Tibial artery (tissue), 4 donors: ENCODE results near the gene SLC28A1.

Source experiments
- DNase-seq, 2 donors: peaks; one replicate each; pipeline ENCODE4 v3.0.0-alpha.2; 2019
- H3K27ac ChIP-seq, 2 donors: fragments of 200-600 bp; sonication (generic) in 1 of 2; 1 replicate in 1 of 2; 2 replicates in 1 of 2; pipeline ENCODE4 v1.5.1; 2018 to 2019; ENCODE audit warnings: mild to moderate bottlenecking in 1 of 2
- H3K27me3 ChIP-seq, 2 donors: fragments of 200-600 bp; sonication (generic) in 1 of 2; one replicate each; pipeline versions ENCODE4 v1.5.1 to v1.6.0; 2016 to 2019
- H3K36me3 ChIP-seq, 3 donors: fragments of 200-600 bp; sonication (generic) in 2 of 3; one replicate each; pipeline ENCODE4 v1.5.1; 2016 to 2019; ENCODE audit warnings: mild to moderate bottlenecking in 2 of 3
- H3K4me1 ChIP-seq, 4 donors: fragments of 200-600 bp; sonication (generic) in 2 of 4; 1 replicate in 3 of 4; 2 replicates in 1 of 4; pipeline ENCODE4 v1.5.1; 2016 to 2019
- H3K4me3 ChIP-seq, 2 donors: fragments of 200-600 bp; sonication (generic) in 1 of 2; 1 replicate in 1 of 2; 2 replicates in 1 of 2; pipeline ENCODE4 v1.5.1; 2018 to 2019; ENCODE audit warnings: mild to moderate bottlenecking in 2 of 2
- H3K9me3 ChIP-seq, 3 donors: fragments of 200-600 bp; sonication (generic) in 1 of 3; one replicate each; pipeline ENCODE4 v1.5.1; 2016 to 2019
- CTCF ChIP-seq, 2 experiments: fragments of 200-600 bp in 1 of 2; fragments of 450-650 bp in 1 of 2; IDR thresholded peaks; one replicate each; pipeline ENCODE4 v1.5.1; 2017 to 2019; ENCODE audit warnings: antibody characterized with exemption in 2 of 2, mild to moderate bottlenecking in 1 of 2, moderate library complexity in 1 of 2
- intact Hi-C: fragments of 100-400 bp; cut with DNase I; formaldehyde crosslinking; loops from one replicate; pipeline ENCODE4 v1.15.0; 2023; ENCODE audit warnings: low total_unique reads

SLC28A1 gene

GRCh38 chr15:84937144-84937543 is 52.7 kb downstream of the SLC28A1 start:
- H3K4me1 ChIP-seq = no peaks in the 10 kb centered on the region
- H3K27ac ChIP-seq = no peak overlapping the region
- DNase-seq = no peak
- H3K27me3 ChIP-seq = no peaks in the 10 kb centered on the region
- intact Hi-C loops = loop anchor here (10.0 kb wide), 1 partner anchor 352 kb away; no protein-coding TSS in a partner anchor
- H3K4me3 ChIP-seq = no peak overlapping the region
- no peaks in the 10 kb centered on the region for H3K36me3 ChIP-seq
- no peaks in the 10 kb centered on the region for H3K9me3 ChIP-seq
- TF ChIP-seq CTCF (IDR thresholded peaks at IDR 0.05) = no peak

GRCh38 chr15:84938726-84939125 is 54.3 kb downstream of the SLC28A1 start:
- H3K36me3 ChIP-seq = no peaks in the 10 kb centered on the region
- no peaks in the 10 kb centered on the region for H3K4me1 ChIP-seq
- H3K27me3 ChIP-seq = no peaks in the 10 kb centered on the region
- H3K9me3 ChIP-seq = no peaks in the 10 kb centered on the region
- no peak overlapping the region for H3K4me3 ChIP-seq
- intact Hi-C loops = loop anchor here (10.0 kb wide), 1 partner anchor 354 kb away; no protein-coding TSS in a partner anchor
- H3K27ac ChIP-seq = no peak overlapping the region
- DNase-seq = no peak
- no peak for TF ChIP-seq CTCF (IDR thresholded peaks at IDR 0.05)

GRCh38 chr15:84940399-84940798 is 55.9 kb downstream of the SLC28A1 start:
- Histone ChIP-seq H3K36me3 (no peaks in the 10 kb centered on the region), H3K4me1 (no peaks in the 10 kb centered on the region), H3K27me3 (no peaks in the 10 kb centered on the region), H3K27ac (no peak overlapping the region), H3K9me3 (no peaks in the 10 kb centered on the region), H3K4me3 (no peak overlapping the region)
- DNase-seq = no peak
- intact Hi-C loops = no loop called here
- TF ChIP-seq CTCF (IDR thresholded peaks at IDR 0.05) = no peak

- Histone ChIP-seq H3K27ac (no peak overlapping the region), H3K4me1 (peaks cover 0 to 4% (median 2%) of the 10 kb centered on the region in 4 donors), H3K36me3 (no peaks in the 10 kb centered on the region), H3K9me3 (no peaks in the 10 kb centered on the region), H3K4me3 (no peak overlapping the region), H3K27me3 (no peaks in the 10 kb centered on the region)
- TF ChIP-seq CTCF (IDR thresholded peaks at IDR 0.05) = no peak
- intact Hi-C loops = no loop called here
- DNase-seq = no peak
Observed at GRCh38 chr15:84942456-84942855, 58.0 kb downstream of the SLC28A1 start.

GRCh38 chr15:84944311-84944710 is 59.8 kb downstream of the SLC28A1 start:
- TF ChIP-seq CTCF (IDR thresholded peaks at IDR 0.05) = no peak
- Histone ChIP-seq H3K27ac (no peak overlapping the region), H3K4me3 (no peak overlapping the region), H3K36me3 (no peaks in the 10 kb centered on the region), H3K27me3 (no peaks in the 10 kb centered on the region), H3K9me3 (no peaks in the 10 kb centered on the region), H3K4me1 (peaks cover 0 to 23% (median 7%) of the 10 kb centered on the region in 4 donors)
- intact Hi-C loops = no loop called here
- DNase-seq = no peak

GRCh38 chr15:84944861-84945260 is 60.4 kb downstream of the SLC28A1 start:
- Histone ChIP-seq H3K4me1 (peaks cover 0 to 28% (median 10%) of the 10 kb centered on the region in 4 donors), H3K9me3 (no peaks in the 10 kb centered on the region), H3K36me3 (no peaks in the 10 kb centered on the region), H3K27ac (no peak overlapping the region), H3K27me3 (no peaks in the 10 kb centered on the region), H3K4me3 (no peak overlapping the region)
- intact Hi-C loops = no loop called here
- TF ChIP-seq CTCF (IDR thresholded peaks at IDR 0.05) = no peak
- no peak for DNase-seq
